ENCODE data around the gene ABCB10. TPM values are rescaled to one million over a fixed set of nuclear protein-coding genes. Genes with fewer than 3 reads are reported as not detected.

ABCB10 gene
- total RNA-seq, 1 donor from 2014 or later, result 32.1 TPM

GRCh38 chr1:229544587-229544986 is 13.9 kb downstream of the ABCB10 start:
- peaks cover 11% of the 10 kb centered on the region for H3K4me1 Mint-ChIP-seq (ENCODE audit: low read depth)
- no peak for TF ChIP-seq CTCF (IDR thresholded peaks at IDR 0.05)
- H3K36me3 Mint-ChIP-seq (ENCODE audit: low read depth), result peaks cover 23% of the 10 kb centered on the region
- no peaks in the 10 kb centered on the region for H3K27me3 Mint-ChIP-seq (ENCODE audit: low read depth)
- DNase-seq (ENCODE audit: low spot score), result no peak
- no peak overlapping the region for H3K27ac Mint-ChIP-seq (ENCODE audit: unreplicated experiment)
- no peaks in the 10 kb centered on the region for H3K9me3 Mint-ChIP-seq (ENCODE audit: low read depth)
- H3K4me3 Mint-ChIP-seq (ENCODE audit: unreplicated experiment), result no peak overlapping the region

- no peak overlapping the region for H3K27ac Mint-ChIP-seq (ENCODE audit: unreplicated experiment)
- peaks cover 50% of the 10 kb centered on the region for H3K36me3 Mint-ChIP-seq (ENCODE audit: low read depth)
- H3K27me3 Mint-ChIP-seq (ENCODE audit: low read depth), result no peaks in the 10 kb centered on the region
- DNase-seq (ENCODE audit: low spot score), result no peak
- no peak overlapping the region for H3K4me3 Mint-ChIP-seq (ENCODE audit: unreplicated experiment)
- H3K4me1 Mint-ChIP-seq (ENCODE audit: low read depth), result peaks cover 5% of the 10 kb centered on the region
- no peak for TF ChIP-seq CTCF (IDR thresholded peaks at IDR 0.05)
- H3K9me3 Mint-ChIP-seq (ENCODE audit: low read depth), result no peaks in the 10 kb centered on the region
These were observed 18.5 kb downstream of the ABCB10 start for GRCh38 chr1:229539863-229540506.

- Mint-ChIP-seq H3K36me3 (ENCODE audit: low read depth) (peaks cover 50% of the 10 kb centered on the region), H3K4me3 (ENCODE audit: unreplicated experiment) (no peak overlapping the region), H3K4me1 (ENCODE audit: low read depth) (peaks cover 5% of the 10 kb centered on the region), H3K27me3 (ENCODE audit: low read depth) (no peaks in the 10 kb centered on the region), H3K27ac (ENCODE audit: unreplicated experiment) (no peak overlapping the region), H3K9me3 (ENCODE audit: low read depth) (no peaks in the 10 kb centered on the region)
- no peak for TF ChIP-seq CTCF (IDR thresholded peaks at IDR 0.05)
- DNase-seq (ENCODE audit: low spot score), result no peak
These were observed 19.6 kb downstream of the ABCB10 start for GRCh38 chr1:229538945-229539344.

- no peaks in the 10 kb centered on the region for H3K27me3 Mint-ChIP-seq (ENCODE audit: low read depth)
- H3K4me1 Mint-ChIP-seq (ENCODE audit: low read depth), result peaks cover 5% of the 10 kb centered on the region
- no peaks in the 10 kb centered on the region for H3K9me3 Mint-ChIP-seq (ENCODE audit: low read depth)
- H3K4me3 Mint-ChIP-seq (ENCODE audit: unreplicated experiment), result no peak overlapping the region
- no peak overlapping the region for H3K27ac Mint-ChIP-seq (ENCODE audit: unreplicated experiment)
- H3K36me3 Mint-ChIP-seq (ENCODE audit: low read depth), result peaks cover 56% of the 10 kb centered on the region
- no peak for DNase-seq (ENCODE audit: low spot score)
- TF ChIP-seq CTCF (IDR thresholded peaks at IDR 0.05), result no peak
These were observed 20.6 kb downstream of the ABCB10 start for GRCh38 chr1:229537894-229538293.

GRCh38 chr1:229536982-229537381 is 21.5 kb downstream of the ABCB10 start:
- peaks cover 5% of the 10 kb centered on the region for H3K4me1 Mint-ChIP-seq (ENCODE audit: low read depth)
- TF ChIP-seq CTCF (IDR thresholded peaks at IDR 0.05), result no peak
- DNase-seq (ENCODE audit: low spot score), result no peak
- H3K27ac Mint-ChIP-seq (ENCODE audit: unreplicated experiment), result no peak overlapping the region
- H3K4me3 Mint-ChIP-seq (ENCODE audit: unreplicated experiment), result no peak overlapping the region
- peaks cover 49% of the 10 kb centered on the region for H3K36me3 Mint-ChIP-seq (ENCODE audit: low read depth)
- no peaks in the 10 kb centered on the region for H3K27me3 Mint-ChIP-seq (ENCODE audit: low read depth)
- H3K9me3 Mint-ChIP-seq (ENCODE audit: low read depth), result no peaks in the 10 kb centered on the region

Measured in chondrocyte (in vitro differentiated cells).